Lung microvascular endothelial cell (primary cell): Measurements from ENCODE around the gene PGBD5. TPM values are rescaled to one million over a fixed set of nuclear protein-coding genes. Genes with fewer than 3 reads are reported as not detected.

ENCODE experiments used
- DNase-seq, 2 donors: peaks; one replicate each; pipeline versions ENCODE4 v3.0.0 to v3.0.0-alpha.2; 2010; ENCODE audit warnings: low read depth in 2 of 2
- total RNA-seq: library from RNA; depleted of rRNA; stranded (reverse); fragments of >200 nt; gene quantifications from 2 replicates; pipeline ENCODE4 v1.2.1, GENCODE V29; 2014

The PGBD5 gene
- total RNA-seq, 1 donor from 2014 or later = 0.60 TPM

DNA sequence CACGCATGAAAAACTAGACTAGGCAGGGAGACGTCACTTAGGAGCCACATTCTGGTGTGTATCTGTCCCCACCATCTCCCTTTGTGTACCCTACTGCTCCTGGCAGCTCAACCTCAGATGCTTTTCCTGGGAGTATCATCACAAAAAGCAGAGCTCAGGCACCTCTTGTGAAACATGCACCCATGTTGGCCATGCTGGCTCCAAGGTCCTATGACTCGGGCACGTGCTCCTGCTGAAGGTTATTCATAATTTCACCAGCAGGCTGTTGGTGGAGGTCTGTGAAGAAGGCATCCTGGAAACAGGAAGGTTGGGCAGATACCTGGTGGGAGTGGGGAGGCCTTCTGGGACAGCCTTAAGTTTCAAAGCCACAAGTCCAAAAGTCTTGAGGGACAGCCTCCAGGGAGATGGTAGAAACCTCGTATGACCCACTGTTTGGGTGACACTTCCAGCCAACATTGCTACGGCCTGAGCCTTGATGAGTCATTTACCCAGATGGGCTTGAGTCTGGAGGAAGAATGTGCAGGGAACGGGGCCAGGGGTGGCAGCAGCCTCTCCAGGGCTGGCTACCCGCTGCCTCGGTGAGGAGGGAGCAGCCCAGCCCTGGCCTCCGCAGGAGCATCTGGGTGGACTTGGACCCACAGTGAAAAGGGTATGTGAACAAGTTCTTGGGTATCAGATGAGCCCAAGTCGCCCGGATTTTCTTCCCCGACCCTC, 75.8 kb downstream of the PGBD5 start:
- no peak for DNase-seq

DNA sequence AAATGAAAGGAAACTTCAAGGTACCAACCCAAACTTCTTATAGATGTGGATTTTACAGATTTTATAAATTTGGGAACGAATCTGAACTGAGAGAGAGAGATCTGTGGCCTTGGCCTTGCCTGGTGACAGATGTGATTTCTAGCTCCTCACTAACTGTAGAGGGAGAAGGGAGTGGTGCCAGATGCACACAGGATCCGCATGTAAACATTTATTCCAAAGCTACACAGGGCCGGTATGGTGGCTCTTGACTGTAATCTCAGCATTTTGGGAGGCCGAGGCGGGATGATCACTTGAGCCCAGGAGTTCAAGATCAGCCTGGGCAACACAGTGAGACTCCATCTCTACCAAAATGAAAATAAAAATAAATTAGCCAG, 77.1 kb downstream of the PGBD5 start:
- DNase-seq = no peak

DNA sequence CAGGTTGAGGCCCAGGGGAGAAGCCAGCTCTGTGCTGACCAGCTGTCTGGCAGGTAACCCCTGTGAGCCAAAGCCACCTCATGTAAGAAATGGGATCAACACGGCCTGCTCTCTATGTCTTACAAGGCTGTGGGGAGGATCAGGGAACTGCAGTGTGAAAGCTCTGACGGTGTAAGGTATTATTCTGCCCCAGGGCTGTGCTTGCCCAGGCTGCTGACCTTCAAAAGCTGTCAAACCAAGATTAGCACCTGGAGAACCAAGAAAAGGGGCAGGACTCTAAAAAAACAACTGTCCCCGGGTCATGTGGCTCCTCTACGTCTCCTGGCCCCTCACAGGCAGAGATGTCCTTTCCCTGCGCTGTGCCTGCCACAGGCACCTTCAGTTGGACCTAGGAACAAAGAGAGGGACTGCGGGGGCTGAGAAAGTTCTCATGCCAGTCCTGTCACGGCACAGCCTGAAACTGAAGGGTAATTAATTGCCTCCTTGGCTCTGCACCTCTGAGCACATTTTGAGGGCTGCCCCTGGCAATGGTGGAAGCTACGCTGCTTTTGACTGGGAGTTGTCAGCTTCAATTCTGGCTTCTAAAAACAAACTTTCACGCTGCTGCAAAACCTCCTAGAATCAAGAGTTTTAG, 77.6 kb downstream of the PGBD5 start:
- DNase-seq = no peak

DNA sequence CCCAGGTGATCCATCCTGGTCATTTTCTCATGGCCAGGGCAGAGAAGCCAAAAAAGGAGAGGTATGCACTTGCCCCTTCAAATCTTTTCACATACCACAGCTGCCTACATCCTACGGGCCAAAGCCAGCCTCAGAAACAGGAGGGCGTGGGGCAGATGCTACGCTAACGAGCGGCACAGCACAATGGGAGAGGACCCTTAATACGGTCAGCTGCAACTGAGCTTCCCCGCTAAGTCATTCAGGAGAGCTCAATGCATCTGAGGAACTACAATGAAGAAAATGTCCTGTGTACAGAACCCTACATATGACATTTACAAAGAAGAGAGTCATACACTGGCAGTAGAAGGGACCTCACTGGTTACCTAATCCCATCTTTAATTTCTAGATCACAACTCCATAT, 78.2 kb downstream of the PGBD5 start:
- no peak for DNase-seq

DNA sequence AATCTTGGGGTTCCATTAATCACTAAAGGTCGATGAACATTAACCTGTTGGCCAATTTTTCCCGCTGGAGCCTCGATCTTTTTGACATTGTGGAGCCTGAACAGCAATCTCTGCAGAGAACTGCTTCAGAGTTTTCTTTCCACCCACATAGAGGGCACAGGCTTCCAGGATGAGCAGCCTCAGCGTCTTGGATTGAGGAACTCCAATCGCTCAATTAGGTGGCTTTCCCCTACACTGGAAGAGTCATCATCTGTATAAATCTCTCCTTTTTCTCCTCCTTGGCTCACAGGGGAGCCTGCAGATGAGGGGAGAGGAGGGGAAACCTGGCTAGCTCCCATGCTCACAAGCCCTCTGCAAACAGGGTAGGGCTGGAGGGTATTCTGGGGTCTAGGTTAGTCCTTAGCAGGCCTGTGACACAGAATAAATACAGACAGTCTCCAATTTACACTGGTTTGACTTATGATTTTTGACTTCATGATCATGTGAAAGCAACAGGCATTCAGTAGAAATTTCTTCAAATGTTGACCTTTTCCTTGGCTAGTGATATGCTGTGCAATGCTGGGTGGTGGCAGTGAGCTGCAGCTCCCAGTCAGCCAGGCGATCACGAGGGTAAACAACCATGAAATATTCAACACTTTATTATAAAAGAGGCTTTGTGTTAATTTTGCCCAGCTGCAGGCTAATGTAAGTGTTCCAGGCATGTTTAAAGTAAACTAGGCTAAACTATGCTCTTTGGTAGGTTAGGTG, 80.8 kb downstream of the PGBD5 start:
- DNase-seq = no peak

DNA sequence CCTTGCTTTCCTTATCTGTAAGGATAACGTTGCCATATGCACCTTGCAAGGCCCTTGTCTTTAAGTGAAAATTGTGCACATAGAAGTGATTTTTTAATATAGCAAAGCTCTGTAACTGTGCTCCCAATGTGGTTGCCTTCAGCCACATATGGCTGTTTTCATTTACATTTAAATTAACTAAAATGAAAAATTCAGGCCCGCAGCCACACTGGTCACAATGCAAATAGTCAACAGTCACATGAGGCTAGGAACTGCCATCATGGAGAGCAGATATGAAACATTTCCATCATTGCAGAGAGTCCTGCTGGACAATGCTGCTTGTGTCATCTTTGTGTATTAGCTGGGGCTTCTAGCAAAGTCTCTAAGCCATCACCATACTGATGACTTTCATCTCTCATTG, 83.4 kb downstream of the PGBD5 start:
- no peak for DNase-seq

DNA sequence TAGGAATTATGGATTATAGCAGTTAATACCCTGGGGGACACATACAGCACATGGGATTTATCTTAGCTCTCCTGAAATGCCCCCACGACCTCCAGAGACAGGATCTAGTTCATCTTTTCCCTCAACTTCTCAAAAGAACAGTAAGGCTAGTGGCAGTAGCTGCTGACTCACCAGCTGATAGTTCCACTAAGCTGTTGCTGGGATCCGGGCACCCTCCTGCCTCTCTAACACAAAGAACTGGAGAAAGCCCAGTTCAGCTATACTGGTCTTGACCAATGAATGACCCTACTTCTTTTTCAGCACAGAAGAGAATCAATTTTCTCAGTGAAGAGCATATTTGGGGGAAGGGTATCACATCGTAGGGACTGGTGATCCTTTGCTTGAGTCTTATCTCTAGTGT, 84.1 kb downstream of the PGBD5 start:
- no peak for DNase-seq

DNA sequence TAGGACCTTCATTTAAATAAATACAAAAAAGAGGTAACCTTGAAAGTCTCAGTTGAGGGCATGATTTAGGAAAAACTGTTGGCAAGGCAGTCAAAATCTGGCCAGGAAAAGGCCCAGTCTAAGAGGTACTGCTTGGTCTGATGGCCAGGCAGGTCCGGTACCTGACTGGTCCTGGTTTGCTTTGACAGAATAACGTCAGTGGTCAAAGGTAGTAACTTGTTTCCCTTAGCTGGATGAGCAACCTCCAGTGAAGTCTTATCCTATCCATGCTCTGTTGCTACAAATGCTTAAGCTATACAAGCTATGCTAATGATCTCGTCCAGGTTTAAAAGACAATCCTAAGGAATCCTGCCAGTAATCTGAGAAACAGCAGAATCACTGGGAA, 85.0 kb downstream of the PGBD5 start:
- DNase-seq = no peak

DNA sequence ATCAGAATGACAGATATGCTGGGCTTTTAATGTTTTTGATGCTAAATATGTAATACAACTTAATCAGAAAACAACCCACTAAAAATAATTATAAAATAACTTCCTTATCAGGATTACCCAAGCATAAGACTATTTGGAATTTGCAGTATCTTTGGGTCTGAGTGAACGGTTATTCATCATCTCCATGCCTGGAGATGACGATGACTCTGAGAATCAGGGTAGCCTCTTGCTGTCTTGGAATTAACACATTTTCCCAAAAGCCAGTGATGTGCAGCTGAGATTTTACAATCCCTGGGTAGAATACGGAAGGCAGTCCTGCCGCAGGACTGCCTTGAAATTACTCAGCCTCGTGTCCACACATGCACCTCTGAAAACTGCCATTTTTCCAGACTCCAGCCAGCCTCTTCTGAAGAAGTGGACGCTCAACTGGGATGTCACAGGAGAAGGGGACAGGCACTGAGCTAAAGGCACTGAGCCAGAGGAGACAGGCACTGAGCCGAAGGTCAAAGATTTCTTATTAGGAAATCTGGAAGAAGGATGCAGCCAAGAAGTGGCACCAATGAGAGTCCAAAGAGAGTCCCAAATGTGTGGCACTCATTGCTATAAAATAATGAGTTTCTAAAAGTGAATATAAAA, 85.5 kb downstream of the PGBD5 start:
- no peak for DNase-seq

DNA sequence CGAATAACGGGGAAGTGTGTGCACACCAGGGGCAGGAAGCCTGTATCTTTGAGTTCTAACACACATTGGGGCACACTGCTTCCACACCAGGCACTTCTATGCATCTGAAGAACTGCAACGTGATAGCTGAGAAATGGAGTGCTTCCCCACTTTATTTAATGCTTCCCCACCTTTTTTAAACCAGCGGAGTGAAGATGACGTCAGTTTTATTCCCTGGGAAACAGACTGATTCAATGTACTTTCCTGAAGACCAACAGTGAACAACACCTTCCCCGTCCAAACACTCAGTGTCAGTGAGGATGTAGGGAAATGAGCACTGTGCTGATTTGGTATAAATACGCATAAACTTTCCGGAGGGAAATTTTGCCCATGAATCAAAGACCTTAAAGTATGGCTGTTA, 87.1 kb downstream of the PGBD5 start:
- no peak for DNase-seq

DNA sequence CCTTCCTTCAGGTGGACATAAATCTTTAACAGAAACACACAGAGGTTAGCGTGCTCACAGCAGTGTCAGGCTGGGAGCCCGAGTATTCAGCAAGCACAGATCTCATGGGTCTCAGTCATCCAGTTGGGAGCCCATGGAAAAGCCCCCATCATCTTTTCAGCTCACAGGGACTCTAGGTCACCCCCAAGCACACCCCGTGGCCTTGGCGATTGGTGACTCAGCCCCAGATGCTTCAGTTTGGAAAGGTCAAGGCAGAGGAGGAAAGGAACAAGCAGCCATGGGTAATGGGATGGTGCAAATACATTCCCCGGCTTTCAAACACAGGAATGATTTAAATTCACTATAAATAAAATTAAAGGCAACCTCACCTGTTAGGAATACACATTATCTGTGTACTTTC, 88.9 kb downstream of the PGBD5 start:
- no peak for DNase-seq

DNA sequence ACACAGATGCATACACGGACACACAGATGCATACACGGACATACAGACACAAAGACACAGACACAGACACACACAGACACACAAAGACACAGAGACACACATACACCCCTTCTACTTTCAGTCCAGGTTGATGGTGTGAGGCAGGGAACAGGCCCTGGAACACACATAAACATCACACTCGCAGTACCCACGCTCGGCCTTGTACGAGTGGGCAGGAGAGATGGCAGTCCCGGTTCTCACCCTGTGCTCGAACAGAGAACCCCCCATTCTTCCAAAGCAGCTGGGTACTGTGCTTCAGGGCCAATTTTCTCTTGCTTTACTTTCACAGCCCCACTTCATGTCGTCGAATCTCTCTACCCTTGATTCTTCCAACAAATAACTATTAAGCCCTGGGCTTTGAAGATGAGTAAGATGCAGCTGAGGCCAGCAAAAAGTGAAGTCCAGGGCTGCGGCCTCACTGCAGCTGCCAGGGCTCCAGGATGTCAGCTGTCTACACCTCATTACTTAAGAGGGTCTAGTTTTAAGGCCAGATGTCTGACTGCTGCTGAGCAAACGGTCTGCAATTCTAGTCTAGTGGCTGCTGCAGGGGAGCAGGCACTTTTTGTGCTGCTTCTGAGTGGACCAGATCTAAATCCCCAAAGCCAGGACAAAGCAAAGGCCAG, 90.1 kb downstream of the PGBD5 start:
- DNase-seq = no peak

DNA sequence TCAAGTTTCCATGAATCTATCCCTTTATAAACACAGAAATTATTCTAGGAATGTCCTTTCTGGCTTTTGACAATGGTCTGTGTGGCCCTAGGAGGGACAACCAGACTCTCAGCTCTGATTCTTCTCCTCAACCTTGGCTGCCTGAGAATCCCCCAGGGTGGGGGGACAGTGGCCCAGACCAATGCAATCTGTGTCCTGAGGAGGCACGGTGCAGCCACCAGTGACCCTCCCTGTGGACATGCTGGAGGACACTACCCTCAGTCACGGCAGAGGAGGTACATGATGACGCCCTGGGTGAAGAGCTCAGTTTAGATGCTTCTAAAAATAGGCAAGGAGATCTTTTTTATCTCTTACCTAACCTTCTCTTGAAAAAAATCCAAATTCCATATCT, 91.7 kb downstream of the PGBD5 start:
- DNase-seq = no peak

DNA sequence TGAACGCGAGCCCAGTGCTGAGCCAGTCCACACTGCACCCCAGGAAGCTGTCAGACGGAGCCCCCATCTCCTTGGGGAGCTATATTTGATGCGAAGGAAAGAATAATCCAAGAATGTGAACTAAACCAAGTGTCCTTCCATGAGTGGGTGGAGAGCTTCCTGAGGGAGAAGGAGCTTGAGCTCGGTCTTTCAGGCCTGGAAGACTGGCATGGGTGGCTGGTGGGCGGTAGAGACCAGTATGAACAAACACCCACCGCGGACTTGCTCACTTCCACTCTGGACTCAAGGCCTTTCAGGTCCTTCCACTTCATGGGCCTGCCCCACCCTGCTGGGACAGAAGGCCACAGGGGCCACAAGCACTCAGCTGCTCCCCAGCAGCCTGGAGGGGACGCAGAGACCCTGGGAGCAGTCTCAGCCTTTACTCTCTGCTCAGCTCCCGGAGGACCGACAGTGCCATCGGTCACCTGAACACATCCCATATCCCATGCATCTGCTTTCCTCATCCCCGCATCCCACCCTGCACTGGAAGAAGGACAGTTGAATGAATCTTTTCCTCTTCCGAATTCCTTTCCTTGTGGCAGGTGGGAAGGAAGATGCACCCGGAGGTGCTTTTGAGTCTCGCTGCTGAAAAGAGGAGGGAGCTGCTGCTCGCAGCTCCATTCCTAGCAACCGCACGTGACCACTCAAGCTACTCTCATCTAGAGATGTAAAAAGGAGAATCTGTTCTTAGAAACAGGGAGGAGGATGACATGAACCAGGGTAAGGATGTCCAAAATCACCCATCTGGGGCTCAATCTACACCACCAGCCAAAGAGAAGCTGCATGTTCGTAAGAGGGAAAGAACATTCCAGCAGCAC, 92.3 kb downstream of the PGBD5 start:
- no peak for DNase-seq

DNA sequence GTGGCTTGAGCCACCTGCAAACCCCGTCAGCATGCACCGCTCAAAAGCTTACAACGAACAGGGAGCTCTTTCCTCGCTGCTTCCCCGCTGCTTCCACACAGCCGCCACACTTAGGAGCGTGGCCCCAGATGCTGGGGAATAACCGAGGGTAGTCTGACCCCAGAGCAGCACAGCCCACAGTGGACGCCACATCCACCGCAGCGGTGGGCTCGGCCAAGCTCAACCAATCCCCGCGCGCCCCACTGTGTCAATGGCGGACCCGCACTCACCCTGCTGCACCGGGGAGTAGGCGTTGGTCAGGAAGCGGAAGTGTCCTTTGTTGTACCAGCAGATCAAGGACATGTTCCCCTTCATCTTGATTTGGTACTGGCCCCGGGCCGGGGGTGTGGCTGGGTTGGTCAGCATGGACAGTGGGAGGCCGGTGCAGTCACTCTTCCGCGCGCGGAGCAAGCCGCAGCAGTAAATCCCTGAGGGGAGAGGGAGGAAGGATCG, 93.5 kb downstream of the PGBD5 start:
- no peak for DNase-seq

DNA sequence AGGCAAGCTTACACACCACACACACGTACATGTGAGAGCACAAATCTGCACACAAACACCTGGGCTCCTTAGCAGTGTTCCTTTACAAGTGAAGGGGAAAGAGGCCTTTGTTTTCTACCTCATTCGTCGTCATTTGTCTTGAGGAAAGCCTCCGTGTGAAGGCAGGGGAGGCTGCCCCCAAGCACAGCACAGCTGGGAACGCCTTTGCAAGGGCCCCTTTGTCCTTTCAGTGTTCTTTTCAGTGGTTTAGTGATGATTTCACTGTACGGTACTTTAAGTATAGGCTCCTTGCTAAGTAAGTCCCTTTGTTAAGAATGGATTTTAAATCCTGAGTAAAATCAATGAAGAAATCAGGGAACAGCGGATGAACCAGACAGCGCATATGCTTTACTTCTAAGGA, 94.1 kb downstream of the PGBD5 start:
- DNase-seq = no peak

DNA sequence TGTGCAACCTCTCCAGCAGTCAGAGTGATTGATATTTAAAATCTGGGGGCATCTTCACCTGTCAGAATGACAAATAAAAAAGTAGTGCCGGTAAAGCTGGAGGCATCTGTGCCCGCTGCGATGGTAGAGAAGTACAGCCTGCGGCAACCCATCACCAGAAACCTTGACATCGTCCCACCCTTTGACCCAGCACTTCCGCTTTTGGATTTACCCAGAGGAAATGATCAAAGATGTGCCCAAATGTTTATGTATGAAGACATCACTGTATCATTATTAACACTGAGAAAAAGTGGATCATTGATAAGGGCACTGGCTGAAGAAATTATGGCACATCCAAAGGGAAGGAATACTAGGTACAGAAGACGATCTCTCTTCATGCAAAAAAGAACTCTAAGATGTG, 96.0 kb downstream of the PGBD5 start:
- no peak for DNase-seq

DNA sequence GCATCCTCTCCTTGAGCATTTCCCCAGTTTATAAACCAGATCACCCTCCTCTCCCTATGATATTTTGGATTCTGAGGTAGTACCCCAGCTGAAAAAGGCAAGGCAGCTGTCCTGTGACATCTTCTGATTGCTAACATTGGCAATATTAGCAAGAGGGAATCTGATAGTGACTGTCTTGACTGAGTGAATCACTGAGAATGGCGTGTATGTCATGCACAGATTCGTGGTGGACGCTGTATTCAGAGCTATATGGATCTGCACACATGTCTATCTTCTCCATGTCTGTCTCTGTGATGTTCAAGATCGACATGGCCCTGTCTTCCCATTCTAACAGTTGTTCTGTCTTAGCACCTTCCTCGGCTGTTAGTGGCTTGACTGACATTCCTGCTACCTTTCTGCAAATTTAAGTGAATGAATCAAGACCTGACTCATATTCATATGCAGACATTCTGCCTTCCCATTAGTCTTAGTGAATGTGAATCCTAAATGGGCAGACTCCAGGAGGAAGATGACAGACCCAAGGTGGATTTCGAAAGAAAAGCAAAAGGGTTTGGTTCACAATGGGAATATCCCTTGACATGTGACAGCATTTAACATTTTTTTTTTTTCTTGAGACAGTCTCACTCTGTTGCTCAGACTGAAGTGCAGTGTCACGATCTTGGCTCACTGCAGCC, 97.7 kb downstream of the PGBD5 start:
- no peak for DNase-seq

DNA sequence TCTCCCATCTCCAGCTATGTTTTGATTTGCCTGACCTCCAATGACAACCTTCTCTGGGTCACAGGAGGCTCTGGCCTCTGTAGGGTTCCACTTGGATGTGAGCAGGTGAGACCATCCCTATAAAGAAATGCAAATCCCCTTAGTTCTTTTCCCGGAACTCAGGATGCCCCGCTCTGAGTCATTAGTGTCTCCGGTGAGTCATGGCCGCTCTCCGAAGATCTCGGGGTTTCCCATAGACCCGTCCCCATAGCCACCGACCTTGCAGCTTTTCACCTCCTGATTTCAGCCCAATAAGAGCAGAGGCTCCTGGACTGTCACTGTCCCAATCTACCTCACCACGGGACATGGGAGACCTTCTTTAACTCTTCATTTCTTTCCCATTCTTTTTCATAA, 98.2 kb downstream of the PGBD5 start:
- DNase-seq = peak in 1 of 2 donors; percentile 24
